H9 (cell line): ENCODE data around the gene TUT7. TPM values are rescaled to one million over a fixed set of nuclear protein-coding genes. Genes with fewer than 3 reads are reported as not detected.

Source experiments
- DNase-seq: peaks from one replicate; pipeline ENCODE4 v3.0.0-alpha.2; 2017
- H2AFZ ChIP-seq: one replicate; pipeline ENCODE4 v1.6.1; 2013; ENCODE audit warnings: mild to moderate bottlenecking, low read length, control low read depth, moderate library complexity
- H2AK5ac ChIP-seq: 2 replicates; pipeline ENCODE4 v1.6.1; 2013; ENCODE audit warnings: low read length, control low read depth, mixed read lengths; ENCODE audit not compliant: insufficient read length
- H2BK120ac ChIP-seq: one replicate; pipeline ENCODE4 v1.6.1; 2013; ENCODE audit warnings: low read depth, mild to moderate bottlenecking, low read length, control low read depth, inconsistent platforms; ENCODE audit not compliant: poor library complexity, severe bottlenecking
- H2BK12ac ChIP-seq: 2 replicates; pipeline ENCODE4 v1.6.1; 2013; ENCODE audit warnings: low read length, control low read depth, mixed read lengths, low read depth; ENCODE audit not compliant: insufficient read length
- H2BK15ac ChIP-seq: 2 replicates; pipeline ENCODE4 v1.6.1; 2013; ENCODE audit warnings: low read depth, low read length, control low read depth
- H2BK20ac ChIP-seq: one replicate; pipeline ENCODE4 v1.6.1; 2013; ENCODE audit warnings: low read depth, mild to moderate bottlenecking, low read length, control low read depth, inconsistent platforms; ENCODE audit not compliant: poor library complexity, severe bottlenecking
- H2BK5ac ChIP-seq: 2 replicates; pipeline ENCODE4 v1.6.1; 2013; ENCODE audit warnings: low read length, control low read depth, mixed read lengths; ENCODE audit not compliant: insufficient read length
- H3K14ac ChIP-seq: 2 replicates; pipeline ENCODE4 v1.6.1; 2013; ENCODE audit warnings: low read length, control low read depth; ENCODE audit not compliant: insufficient read depth
- H3K18ac ChIP-seq: 2 replicates; pipeline ENCODE4 v1.6.1; 2013; ENCODE audit warnings: low read depth, mild to moderate bottlenecking, mixed read lengths, low read length, control low read depth; ENCODE audit not compliant: insufficient read length
- H3K23ac ChIP-seq: 2 replicates; pipeline ENCODE4 v1.6.1; 2013; ENCODE audit warnings: low read length, control low read depth, mixed read lengths, low read depth; ENCODE audit not compliant: insufficient read length
- H3K23me2 ChIP-seq: 2 replicates; pipeline ENCODE4 v1.6.1; 2013; ENCODE audit warnings: low read depth, mild to moderate bottlenecking, mixed read lengths, low read length, control low read depth; ENCODE audit not compliant: insufficient read length, poor library complexity, severe bottlenecking
- H3K27ac ChIP-seq: 2 replicates; pipeline ENCODE4 v1.5.1; 2013; ENCODE audit warnings: low read length, control low read depth, mixed read lengths, low read depth; ENCODE audit not compliant: insufficient read length
- H3K27me3 ChIP-seq: 2 replicates; pipeline ENCODE4 v1.6.1; 2013; ENCODE audit warnings: low read length, control low read depth, inconsistent platforms; ENCODE audit not compliant: insufficient read depth
- H3K4ac ChIP-seq: 2 replicates; pipeline ENCODE4 v1.6.1; 2013; ENCODE audit warnings: low read depth, mild to moderate bottlenecking, control low read depth, inconsistent platforms, low read length, moderate library complexity
- H3K4me1 ChIP-seq: 2 replicates; pipeline ENCODE4 v1.6.1; 2013; ENCODE audit warnings: low read length, control low read depth, inconsistent platforms; ENCODE audit not compliant: insufficient read depth
- H3K4me2 ChIP-seq: 2 replicates; pipeline ENCODE4 v1.6.1; 2013; ENCODE audit warnings: low read length, control low read depth, mixed read lengths; ENCODE audit not compliant: insufficient read length, insufficient read depth
- H3K56ac ChIP-seq: 2 replicates; pipeline ENCODE4 v1.6.1; 2013; ENCODE audit warnings: low read depth, mild to moderate bottlenecking, mixed read lengths, low read length, control low read depth; ENCODE audit not compliant: insufficient read length
- H3K79me1 ChIP-seq: 2 replicates; pipeline ENCODE4 v1.6.1; 2013; ENCODE audit warnings: low read depth, mild to moderate bottlenecking, moderate library complexity, low read length, control low read depth, inconsistent platforms; ENCODE audit not compliant: insufficient read depth, poor library complexity, severe bottlenecking
- H3K79me2 ChIP-seq: 2 replicates; pipeline ENCODE4 v1.6.1; 2013; ENCODE audit warnings: low read length, control low read depth, inconsistent platforms; ENCODE audit not compliant: insufficient read depth
- H3K9ac ChIP-seq: 2 replicates; pipeline ENCODE4 v1.6.1; 2013; ENCODE audit warnings: low read length, control low read depth, mixed read lengths; ENCODE audit not compliant: insufficient read length; ENCODE audit errors: extremely low read depth
- H3K9me3 ChIP-seq: one replicate; pipeline ENCODE4 v1.6.1; 2013; ENCODE audit warnings: low read depth, low read length, inconsistent platforms; ENCODE audit not compliant: control insufficient read depth
- H3T11ph ChIP-seq: one replicate; pipeline ENCODE4 v1.6.1; 2013; ENCODE audit warnings: mild to moderate bottlenecking, low read length, control low read depth, inconsistent platforms
- H4K20me1 ChIP-seq: one replicate; pipeline ENCODE4 v1.6.1; 2013; ENCODE audit not compliant: control insufficient read depth, insufficient read length, insufficient read depth
- H4K5ac ChIP-seq: 2 replicates; pipeline ENCODE4 v1.6.1; 2013; ENCODE audit warnings: low read depth, mild to moderate bottlenecking, mixed read lengths, low read length, control low read depth; ENCODE audit not compliant: insufficient read length
- H4K8ac ChIP-seq: replicated peaks from 2 replicates; pipeline ENCODE4 v1.6.1; 2013; ENCODE audit warnings: low read length, control low read depth, mixed read lengths, low read depth; ENCODE audit not compliant: insufficient read length
- H4K91ac ChIP-seq: 2 replicates; pipeline ENCODE4 v1.6.1; 2013; ENCODE audit warnings: low read depth, mild to moderate bottlenecking, moderate library complexity, mixed read lengths, low read length, control low read depth; ENCODE audit not compliant: insufficient read length
- H3K27ac Mint-ChIP-seq, 3 experiments: 2 replicates in 2 of 3; 3 replicates in 1 of 3; pipeline ENCODE4 v1.8.0; 2020 to 2021; ENCODE audit warnings: mixed read lengths in 3 of 3, mild to moderate bottlenecking in 1 of 3, moderate library complexity in 1 of 3
- H3K27me3 Mint-ChIP-seq: 2 replicates; pipeline ENCODE4 v1.8.0; 2021; ENCODE audit warnings: low read depth, mild to moderate bottlenecking, moderate library complexity, mixed read lengths
- H3K36me3 Mint-ChIP-seq, 3 experiments: 2 replicates in 2 of 3; 3 replicates in 1 of 3; pipeline ENCODE4 v1.8.0; 2020 to 2021; ENCODE audit warnings: low read depth in 3 of 3, mixed read lengths in 3 of 3; ENCODE audit not compliant: insufficient read depth in 1 of 3
- H3K4me1 Mint-ChIP-seq, 2 experiments: 2 replicates each; pipeline ENCODE4 v1.8.0; 2020; ENCODE audit warnings: mixed read lengths in 2 of 2
- H3K4me3 Mint-ChIP-seq, 2 experiments: 2 replicates in 1 of 2; 3 replicates in 1 of 2; pipeline ENCODE4 v1.8.0; 2020 to 2021; ENCODE audit warnings: mild to moderate bottlenecking in 2 of 2, mixed read lengths in 2 of 2, moderate library complexity in 1 of 2
- H3K9me3 Mint-ChIP-seq, 2 experiments: 2 replicates in 1 of 2; 3 replicates in 1 of 2; pipeline ENCODE4 v1.8.0; 2020; ENCODE audit warnings: mild to moderate bottlenecking in 2 of 2, mixed read lengths in 2 of 2, moderate library complexity in 1 of 2
- CTCF ChIP-seq: fragments of 200-600 bp; sonication (generic); conservative IDR thresholded peaks from 3 replicates; pipeline ENCODE4 v1.8.0; 2021; ENCODE audit warnings: antibody characterized with exemption, mild to moderate bottlenecking
- WGBS: extraction: QIAGEN DNeasy Blood & Tissue Kit; methylation state at CpG from one replicate; pipeline ENCODE4 v1.1.7; 2013; ENCODE audit warnings: missing lambda C conversion rate, low lambda C conversion rate, mixed read lengths; ENCODE audit not compliant: insufficient read length; ENCODE audit errors: extremely low coverage; 5-methylcytosine and 5-hydroxymethylcytosine counted together
- total RNA-seq: library from RNA; stranded (reverse); gene quantifications from 2 replicates; pipeline ENCODE4 v1.2.1, GENCODE V29; 2021

Gene TUT7
- total RNA-seq, 1 experiment from 2014 or later: 23.1 TPM

DNA sequence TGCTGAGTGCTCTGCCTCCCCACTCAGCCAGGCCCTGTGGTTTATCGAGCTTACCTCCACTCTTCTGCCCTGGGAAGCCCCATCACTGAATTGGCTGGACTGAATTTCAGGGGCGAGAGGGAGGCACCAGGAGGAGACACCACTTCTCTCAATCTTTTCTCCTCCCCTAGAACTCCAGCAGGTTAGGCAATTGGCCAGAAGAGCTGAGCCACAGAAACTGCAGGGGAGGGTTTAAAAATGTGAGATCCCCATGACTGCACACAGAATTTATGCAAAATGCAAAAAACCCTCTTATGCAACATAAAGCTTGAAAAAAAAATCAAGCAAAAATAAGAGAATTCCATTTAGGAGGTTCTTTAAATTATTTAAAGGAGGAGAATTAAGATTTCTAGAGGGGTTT lies 29.9 kb downstream of the TUT7 start:
- Histone ChIP-seq H2BK15ac (no peak overlapping the region), H3K23ac (no peak overlapping the region), H2BK5ac (no peak overlapping the region), H3K79me1 (no peaks in the 10 kb centered on the region), H3K79me2 (no peaks in the 10 kb centered on the region), H3K9me3 (no peaks in the 10 kb centered on the region), H3K27me3 (no peaks in the 10 kb centered on the region), H2AFZ (no peak overlapping the region), H4K8ac (no peak overlapping the region), H3K4ac (no peak overlapping the region), H3T11ph (no peak overlapping the region), H2BK120ac (no peak overlapping the region), H3K18ac (no peak overlapping the region), H4K5ac (no peak overlapping the region), H3K14ac (no peak overlapping the region), H2BK12ac (no peak overlapping the region), H2BK20ac (no peak overlapping the region), H3K56ac (no peak overlapping the region), H3K27ac (no peak overlapping the region), H2AK5ac (no peak overlapping the region), H3K4me1 (no peaks in the 10 kb centered on the region), H3K9ac (no peak overlapping the region), H4K20me1 (no peaks in the 10 kb centered on the region), H3K23me2 (no peaks in the 10 kb centered on the region), H3K4me2 (no peak overlapping the region), H4K91ac (no peak overlapping the region)
- Mint-ChIP-seq H3K27ac (peak overlapping the region in 1 of 3 experiments; percentile 67; a peak in 1 of 7 replicates), H3K27me3 (no peaks in the 10 kb centered on the region), H3K9me3 (no peaks in the 10 kb centered on the region), H3K36me3 (peaks cover 30 to 68% (median 63%) of the 10 kb centered on the region in 3 experiments; a peak in 6 of 7 replicates), H3K4me3 (no peak overlapping the region), H3K4me1 (peaks cover 11 to 12% of the 10 kb centered on the region in 2 experiments)
- no peak for DNase-seq
- no CpG with 5 or more reads among the region's 2 CpGs for whole genome bisulfite sequencing
- no peak for TF ChIP-seq CTCF
